NCI-H526 (cell line): Measurements from ENCODE around the gene SMIM22.

Source experiments
- DNase-seq, 2 experiments: peaks; one replicate each; lab custom pipeline; 2025; lab: John Stamatoyannopoulos, UW

Gene SMIM22, protein sequence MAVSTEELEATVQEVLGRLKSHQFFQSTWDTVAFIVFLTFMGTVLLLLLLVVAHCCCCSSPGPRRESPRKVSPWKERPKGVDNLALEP

GRCh38 chr16:4795181-4795827, at the start of gene SMIM22:
SMIM22 (plus strand) TSS chr16:4795369; CDS start chr16:4795735, 366 bp downstream.
- DNase-seq: peak; percentile 41 to 70

GRCh38 chr16:4746215-4746614, 49.0 kb upstream of the SMIM22 start:
- DNase-seq: no peak

DNA sequence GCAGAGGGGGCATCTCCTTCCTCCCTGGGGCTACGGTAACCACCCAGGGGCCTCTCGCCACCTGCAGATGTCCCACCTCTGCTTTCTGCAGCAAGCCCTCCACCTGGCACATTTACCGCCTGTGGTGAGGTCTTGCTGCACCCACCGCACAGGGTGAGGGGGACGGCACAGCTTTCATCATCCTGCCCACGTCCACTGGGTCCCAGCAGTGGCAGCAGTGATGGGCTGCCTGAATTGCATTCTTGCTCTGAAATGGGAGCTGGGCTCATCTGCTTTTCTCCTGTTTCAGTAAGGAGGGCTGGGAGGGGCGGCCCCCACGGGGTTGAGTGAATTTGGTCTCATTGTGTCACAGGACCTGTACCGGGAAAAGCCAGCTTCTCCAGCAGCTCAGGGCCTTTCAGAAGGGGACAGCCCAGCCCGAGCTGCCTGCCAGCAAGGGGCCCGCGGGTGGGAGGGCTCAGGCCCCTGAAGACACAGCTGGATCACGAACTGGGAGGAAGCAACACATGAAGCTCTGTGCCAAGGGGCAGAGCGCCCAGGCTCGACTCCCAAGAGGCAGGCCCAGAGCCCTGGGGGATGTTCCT, 48.1 kb upstream of the SMIM22 start:
- DNase-seq: no peak

DNA sequence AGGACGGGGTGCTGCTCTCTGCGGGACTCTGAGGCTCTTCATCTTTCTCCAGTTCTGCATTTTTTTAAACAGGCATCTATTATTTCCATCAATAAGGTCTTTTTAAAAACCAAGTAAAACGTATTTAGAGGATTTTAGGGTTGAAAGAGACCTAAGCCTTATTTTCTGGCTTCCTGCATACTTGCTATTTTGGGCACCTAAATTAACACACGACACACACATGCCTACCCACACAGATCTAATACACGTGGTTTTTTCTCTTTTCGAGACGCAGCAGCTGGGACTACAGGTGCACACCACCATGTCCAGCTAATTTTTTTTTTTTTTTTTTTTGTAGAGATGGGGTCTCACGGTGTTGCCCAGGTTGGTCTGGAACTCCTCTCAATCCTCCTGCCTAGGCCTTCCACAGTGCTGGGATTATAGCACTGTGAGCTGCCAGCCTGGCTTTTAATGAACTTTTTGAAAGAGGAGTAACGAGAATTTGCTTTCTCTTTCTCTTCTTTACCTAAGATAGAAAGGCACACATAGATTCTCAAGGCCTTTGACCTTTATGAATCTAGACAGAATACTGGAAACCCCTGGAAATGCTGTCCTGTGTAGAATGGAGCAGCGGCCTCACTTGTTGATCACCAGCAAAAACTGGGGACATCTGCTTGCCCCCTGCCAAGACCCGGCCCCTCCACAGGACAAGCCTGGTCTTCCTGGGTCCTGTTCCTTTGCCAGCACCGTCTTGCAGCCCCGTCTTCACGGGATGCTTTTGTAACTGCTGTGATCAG, 47.1 kb upstream of the SMIM22 start:
- no peak for DNase-seq

DNA sequence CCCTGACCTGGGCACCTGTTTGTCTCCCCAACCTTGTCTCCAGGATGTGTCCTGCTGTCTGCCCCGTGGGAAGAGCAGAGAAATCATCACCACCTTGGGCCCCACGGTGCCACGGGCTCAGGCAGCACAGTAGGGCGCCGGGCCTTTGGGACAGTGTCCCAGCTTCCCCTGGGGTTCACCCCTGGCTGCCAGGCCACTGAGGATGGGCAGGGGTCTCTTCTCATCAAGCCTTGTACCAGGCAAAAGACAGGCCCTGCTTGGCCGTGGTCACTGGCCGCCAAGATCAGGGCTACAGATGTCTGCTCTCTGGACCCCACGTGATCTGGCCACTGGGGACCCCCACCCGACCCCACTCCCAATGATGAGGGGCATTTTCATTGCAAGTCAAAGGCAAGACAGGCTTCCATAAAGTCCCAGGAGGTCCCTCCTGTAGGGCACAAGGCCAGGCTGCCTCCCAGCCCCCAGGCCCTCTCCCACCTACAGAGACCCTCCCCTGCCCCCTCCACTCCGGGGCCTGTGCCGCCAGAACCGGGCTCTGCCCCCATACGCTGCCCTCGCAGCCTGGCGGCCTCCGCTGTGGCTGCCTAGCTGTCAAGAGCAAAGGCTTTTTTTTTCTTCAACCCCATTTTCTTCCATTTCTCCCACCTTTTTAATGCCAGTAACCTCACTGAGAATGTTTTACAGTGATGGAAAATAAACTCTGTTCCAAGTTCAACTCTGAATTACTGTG, 46.3 kb upstream of the SMIM22 start:
- no peak for DNase-seq

- DNase-seq: no peak
Measured at GRCh38 chr16:4749700-4750257, 45.4 kb upstream of the SMIM22 start.

DNA sequence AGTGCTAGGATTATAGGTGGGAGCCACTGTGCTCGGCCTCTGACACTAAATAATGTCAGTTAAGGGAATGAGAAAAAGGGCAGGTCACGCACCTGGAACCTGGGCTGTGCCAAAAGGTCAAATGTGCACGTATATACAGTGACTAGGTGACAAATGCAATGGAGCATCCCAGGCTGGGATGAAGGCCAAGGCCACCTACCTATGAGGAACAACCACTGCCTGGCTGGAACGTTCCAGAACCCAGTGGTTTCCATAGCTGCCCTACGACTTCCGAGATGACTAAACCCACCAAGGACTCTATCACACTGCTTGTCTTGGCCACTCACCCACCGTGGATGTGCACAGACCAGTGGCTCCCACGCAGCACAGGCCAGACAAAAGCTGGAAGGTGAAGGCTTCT, 44.3 kb upstream of the SMIM22 start:
- DNase-seq: no peak

DNA sequence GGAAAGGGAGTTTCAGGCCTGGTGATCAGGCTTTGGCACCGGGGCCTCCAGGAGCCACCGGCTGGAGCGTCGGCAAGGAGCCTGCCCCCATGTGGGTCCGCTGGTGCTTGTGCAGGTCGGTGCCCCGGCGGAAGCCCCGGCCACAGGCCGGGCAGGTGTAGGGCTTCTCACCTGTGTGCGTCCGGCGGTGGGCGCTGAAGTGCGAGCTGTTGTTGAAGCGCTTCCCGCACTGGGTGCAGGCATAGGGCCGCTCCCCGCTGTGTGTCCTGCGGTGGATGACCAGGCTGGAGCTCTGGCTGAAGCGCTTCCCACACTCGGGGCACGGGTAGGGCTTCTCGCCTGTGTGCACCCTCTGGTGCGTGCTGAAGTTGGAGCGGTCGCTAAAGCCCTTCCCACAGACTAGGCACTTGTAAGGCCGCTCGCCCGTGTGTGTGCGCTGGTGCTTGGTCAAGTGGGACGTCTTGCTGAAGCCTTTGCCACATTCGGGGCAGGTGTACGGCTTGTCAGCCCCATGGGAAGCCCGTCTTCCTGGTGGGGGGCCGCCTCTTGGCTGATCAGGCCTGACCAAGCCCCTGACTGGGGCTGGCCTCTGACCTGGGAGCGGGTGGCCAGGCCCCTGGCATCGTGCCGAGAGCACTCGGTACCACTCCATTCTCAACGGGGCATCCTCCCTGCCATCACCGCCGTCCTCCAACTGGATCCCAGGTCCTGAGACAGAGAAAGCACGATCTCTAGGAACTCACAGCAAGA, 42.6 kb upstream of the SMIM22 start:
- DNase-seq: no peak

DNA sequence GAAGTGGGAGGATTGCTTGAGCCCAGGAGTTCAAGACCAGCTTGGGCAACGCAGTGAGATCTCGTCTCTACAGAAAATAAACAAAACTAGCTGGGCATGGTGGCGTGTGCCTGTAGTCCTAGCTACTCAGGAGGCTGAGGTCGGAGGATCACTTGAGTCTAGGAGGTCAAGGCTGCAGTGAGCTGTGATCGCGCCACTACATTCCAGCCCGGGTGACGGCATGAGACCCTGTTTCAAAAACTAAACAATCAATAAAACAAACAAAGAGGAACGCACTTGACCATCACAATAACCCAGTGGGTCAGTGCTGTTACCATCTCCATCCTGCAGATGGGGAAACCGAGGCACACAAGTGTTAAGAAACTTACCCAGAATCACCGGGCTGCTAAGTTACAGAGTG, 41.9 kb upstream of the SMIM22 start:
- no peak for DNase-seq

DNA sequence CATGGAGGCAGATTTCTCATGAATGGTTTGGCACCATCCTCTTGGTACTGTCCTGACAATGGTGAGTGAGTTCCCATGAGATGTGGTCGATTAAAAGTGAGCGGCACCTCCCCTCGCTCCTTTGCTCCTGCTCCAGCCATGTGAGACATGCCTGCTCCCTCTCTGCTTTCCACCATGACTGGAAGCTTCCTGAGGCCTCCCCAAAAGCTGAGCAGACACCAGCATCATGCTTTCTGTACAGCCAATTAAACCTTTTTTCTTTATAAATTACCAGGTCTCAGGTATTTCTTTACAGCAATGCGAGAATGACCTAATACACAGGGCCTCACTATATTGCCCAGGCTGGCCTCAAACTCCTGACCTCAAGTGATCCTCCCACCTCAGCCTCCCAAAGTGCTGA, 40.3 kb upstream of the SMIM22 start:
- DNase-seq: no peak

DNA sequence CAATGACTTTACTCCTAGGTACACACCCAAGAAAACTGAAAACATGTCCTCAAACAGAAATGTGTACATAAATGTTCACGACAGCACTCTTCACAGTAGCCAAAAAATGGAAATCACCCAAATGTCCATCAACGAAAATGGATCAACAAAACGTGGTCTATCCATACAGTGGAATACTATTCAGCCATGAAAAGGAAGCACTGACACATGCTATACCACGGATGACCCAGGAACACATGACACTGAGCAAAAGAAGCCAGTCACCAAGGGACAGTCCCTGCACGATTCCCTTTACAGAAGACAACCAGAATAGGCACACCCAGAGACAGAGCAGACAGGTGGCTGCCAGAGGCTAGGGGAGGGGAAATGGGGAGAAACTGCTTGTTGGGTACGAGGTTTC, 39.5 kb upstream of the SMIM22 start:
- no peak for DNase-seq

DNA sequence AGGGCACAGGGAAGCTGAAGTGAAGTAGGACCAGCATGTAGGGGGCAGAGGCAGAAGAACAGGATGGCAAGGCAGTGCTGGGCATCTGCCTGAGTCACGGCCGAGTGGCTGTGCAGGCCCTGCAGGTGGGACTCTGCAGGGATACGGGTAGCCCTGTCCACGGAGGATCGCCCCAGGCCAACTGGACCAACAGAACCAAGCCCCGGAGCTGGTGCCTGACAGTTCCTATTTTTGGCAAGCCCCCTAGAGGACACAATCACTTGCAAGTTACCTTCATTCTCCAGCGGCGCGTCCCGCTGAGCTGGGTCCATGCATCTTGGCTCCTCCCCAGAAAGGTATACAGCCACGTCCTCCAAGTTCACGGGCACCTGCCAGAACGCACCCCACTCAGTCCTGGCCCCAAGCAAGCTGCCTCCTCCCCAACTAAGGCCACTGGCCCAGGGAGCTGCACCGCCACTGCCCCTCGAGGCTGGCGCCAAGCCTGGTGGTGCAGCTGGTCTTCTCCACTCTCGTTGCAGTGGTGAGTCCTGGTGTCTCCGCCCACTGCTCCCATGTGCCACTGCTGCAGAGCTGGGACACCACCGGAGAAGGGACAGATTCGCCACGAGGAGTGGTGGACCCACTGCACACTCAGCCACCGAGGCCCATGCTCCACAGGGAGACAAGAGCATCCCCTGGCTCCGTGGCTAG, 34.8 kb upstream of the SMIM22 start:
- DNase-seq: no peak

- DNase-seq: no peak
Measured at GRCh38 chr16:4762205-4762604, 33.0 kb upstream of the SMIM22 start.

DNA sequence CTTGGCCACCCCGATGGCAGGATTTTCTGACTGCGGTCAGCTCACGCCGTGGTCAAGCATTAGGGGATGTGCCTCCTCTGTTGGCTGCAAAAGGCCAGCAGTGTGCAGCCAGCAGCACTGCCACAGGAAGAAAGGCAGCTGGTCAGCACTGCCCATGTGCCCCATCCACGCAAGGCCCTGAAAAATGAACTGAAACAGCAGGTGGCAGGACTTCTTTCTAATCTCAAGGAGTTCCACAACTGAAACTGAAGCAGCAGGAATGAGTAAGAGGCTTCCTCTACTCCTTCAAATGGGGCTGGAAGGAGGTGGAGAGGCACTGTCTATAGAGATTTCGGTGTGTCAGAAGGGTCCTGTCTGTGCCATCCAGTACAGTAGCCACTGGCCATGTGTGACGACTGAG, 31.4 kb upstream of the SMIM22 start:
- DNase-seq: no peak

DNA sequence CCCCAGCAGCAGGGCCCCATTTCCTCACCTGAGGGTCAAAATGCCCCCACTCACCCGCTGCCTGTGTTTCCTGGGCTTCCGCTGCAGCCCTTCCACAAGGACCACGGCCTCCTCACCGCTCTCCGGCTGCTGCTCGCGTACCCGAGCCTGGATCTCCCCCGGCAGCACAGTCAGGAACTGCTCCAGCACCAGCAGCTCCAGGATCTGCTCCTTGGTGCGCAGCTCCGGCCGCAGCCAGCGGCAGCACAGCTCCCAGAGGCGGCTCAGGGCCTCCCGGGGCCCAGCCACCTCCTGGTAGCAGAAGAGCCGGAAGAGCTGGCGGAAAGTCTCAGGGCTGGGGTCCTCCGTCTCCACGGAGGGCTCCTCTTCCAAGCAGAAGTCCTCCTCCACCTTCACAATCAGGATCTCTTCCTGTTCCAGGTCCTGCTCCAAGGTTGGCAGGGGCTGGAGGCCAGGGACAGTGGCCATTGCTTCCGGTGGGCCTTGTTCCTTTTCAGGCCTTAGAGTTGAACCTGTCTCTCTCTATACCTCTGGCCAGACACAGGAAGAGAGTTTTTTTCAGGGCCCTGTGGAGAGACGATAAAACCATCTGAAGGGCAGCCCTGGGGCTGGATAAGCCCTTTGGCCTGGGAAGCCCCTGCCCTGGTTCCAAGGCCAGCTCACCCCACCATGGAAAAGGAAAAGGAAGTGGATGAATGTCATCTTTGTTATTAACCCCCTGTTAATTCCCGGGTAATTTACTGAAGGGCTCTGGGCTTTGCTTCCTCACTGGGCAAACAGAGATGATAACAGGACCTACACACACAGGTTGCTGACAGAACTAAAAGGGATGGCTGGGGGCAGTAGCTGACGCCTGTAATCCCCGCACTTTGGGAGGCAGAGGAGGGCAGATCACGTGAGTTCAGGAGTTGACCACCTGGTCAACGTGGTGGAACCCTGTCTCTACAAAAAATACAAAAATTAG, 29.4 kb upstream of the SMIM22 start:
- DNase-seq: no peak

GRCh38 chr16:4766875-4767628, 28.1 kb upstream of the SMIM22 start, which contains the start of gene ZNF500:
ZNF500 (minus strand) TSS chr16:4767162; CDS start chr16:4765978, 1,184 bp downstream.
- peak; percentile 70 to 93 for DNase-seq

- no peak for DNase-seq
Measured at GRCh38 chr16:4767872-4768548, 27.2 kb upstream of the SMIM22 start.
